Hematopoietic multipotent progenitor cell treated with erythropoietin and hydrocortisone succinate and interleukin-3 and kit ligand, for 15 days (in vitro differentiated cells): Measurements from ENCODE around the gene CAMTA1.

Experiments used
- DNase-seq: peaks from one replicate; pipeline ENCODE4 v3.0.0-alpha.2; 2015; ENCODE audit warnings: low spot score

The CAMTA1 gene

DNA sequence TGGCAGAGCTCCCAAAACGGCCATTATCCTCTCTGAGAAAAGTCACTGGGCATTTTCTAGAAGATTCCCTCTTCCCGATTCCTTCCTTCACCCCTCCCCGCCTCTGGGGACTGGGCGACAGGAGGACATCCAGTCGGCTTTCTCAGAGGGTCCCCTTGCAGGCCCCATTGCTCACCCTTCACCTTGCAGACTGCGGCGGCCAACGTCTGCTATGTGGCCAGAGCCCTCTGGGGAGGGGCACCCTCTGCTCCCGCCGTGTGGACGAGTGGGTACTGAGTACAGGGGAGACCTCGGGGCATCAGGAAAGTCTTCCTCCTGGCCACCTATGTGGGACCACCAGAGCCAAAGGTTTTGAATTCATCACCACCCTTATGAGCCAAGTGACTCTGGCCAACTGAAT is 692.3 kb downstream of the CAMTA1 start:
- DNase-seq: no peak

- DNase-seq: no peak
Measured at GRCh38 chr1:7478142-7478790, 693.0 kb downstream of the CAMTA1 start.

- no peak for DNase-seq
Measured at GRCh38 chr1:7478809-7479499, 693.7 kb downstream of the CAMTA1 start.

DNA sequence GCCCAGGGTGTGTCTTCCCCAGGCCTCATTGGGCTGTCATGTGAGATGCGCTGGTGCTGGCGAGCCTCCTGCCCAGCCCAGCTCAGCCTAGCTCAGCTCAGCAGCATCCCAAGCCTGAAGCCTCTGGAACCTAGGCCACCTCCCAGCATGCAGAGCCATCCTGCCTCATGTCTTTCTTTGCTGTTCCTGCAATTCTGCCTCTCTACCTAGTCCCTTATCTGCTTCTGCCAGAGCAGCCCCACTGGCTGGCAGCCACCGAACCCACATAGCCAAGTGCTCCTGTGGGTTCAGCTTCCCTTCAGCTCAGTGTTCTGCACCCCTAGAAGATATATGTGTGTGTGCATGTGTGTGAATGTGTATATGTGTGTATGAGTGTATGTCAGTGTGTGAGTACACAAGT is 694.3 kb downstream of the CAMTA1 start:
- no peak for DNase-seq

DNA sequence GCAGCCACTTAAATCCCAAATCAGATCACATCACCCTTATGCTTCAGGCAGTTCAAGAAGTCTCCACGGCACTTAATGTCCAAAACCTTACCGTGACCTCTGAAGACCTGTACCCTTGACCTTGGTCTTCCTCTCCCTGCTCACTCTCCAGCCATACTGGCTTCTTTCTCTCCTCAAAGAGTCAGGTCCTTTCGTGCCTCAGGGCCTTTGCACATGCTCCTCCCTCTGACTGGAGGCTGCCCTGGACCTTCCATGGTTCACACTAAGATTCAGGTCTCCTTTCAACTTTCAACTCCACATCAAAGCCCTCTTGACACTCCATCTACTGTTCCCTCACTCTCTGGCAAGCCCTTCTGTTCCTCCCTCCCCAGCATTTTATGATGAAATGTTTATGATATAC is 695.9 kb downstream of the CAMTA1 start:
- DNase-seq: no peak

- DNase-seq: no peak
Measured at GRCh38 chr1:7482077-7482476, 696.8 kb downstream of the CAMTA1 start.

- DNase-seq: no peak
Measured at GRCh38 chr1:7482772-7483495, 697.7 kb downstream of the CAMTA1 start.

GRCh38 chr1:7483634-7484383 is 698.6 kb downstream of the CAMTA1 start:
- no peak for DNase-seq

- no peak for DNase-seq
Measured at GRCh38 chr1:7485086-7485780, 700.0 kb downstream of the CAMTA1 start.

DNA sequence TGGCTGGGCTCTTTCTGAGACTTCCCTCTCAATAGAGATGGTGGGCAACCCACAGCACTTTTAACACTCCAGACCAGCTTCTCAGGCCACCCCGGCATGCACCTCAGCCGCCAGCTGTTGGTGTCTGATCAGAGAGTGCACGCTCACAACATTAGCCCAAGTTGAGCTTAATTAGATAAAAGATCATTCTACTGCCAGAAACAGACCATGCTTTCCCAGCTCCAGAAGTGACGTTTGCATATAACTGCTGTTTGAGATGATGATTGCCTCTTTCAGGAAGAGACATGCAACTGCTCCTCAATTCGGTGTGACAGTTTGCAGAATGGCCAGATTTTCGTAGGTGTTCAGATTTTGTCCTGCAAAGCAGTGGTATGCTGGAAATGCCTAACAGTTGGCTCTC is 700.6 kb downstream of the CAMTA1 start:
- DNase-seq: no peak

GRCh38 chr1:7487766-7488474 is 702.7 kb downstream of the CAMTA1 start:
- no peak for DNase-seq

DNA sequence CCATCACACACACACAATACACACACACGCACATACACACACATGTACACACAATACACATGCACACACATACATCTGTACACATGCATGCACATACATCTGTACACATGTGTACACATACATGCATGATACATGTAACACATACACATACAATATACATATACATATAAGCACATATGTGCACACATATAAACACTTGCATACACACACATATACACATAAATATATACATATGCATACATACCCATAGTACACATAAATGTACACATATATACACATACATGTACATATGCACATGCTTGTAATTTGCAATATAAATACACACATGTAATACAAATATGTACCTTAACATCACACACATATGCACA is 703.2 kb downstream of the CAMTA1 start:
- no peak for DNase-seq

DNA sequence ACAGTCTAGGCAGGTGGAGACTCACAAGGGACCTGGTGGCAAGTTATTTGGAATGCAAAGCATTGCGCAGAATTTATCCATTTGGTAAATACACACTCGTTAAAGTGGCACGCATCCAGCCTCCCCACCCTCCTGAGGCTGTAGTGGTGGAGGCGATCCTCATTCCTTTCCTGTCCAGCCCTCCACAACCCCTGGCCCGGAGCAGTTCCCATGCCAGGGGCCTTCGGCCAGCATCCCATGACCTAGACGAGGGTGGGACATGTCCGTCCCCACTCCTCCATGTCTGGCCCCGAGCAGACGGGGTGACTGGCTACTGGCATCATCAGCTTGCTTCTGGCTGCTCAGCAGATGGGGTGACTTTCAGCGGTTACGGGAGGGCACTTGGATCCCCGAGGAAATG is 704.3 kb downstream of the CAMTA1 start:
- no peak for DNase-seq

- DNase-seq: no peak
Measured at GRCh38 chr1:7490576-7490975, 705.3 kb downstream of the CAMTA1 start.

DNA sequence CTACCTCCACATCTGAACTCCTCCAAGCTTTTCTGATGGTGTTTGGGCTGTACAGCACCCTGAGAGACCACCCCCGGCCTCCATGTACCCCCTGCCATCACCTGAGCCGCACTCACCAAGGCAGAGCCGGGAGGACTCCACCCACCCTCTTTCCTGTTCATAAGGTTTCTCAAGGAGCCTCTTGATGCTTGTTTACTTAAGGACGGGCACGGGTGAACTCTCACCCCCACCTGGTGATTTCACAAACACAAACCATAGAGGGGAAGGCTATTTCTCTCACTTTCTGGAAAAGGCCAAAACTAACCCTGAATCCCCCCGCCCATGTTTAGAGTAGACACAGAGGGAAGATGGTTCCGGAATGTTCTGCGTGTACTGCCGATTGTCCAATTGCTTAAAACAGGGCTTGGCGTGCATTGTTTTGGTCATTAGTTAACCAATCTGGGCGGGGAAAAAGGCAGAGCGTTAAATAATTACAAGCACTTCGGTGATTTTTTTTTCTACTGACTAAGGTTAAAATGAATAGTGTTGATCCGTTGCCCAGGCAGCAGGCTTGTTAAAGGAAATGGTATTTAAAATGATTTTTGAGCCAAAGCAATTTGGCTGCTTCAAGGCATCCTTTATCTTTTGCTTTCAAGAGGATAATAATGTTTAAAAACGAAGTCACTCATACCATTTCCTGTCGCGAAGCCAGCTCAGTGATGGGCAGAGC is 706.0 kb downstream of the CAMTA1 start:
- no peak for DNase-seq

DNA sequence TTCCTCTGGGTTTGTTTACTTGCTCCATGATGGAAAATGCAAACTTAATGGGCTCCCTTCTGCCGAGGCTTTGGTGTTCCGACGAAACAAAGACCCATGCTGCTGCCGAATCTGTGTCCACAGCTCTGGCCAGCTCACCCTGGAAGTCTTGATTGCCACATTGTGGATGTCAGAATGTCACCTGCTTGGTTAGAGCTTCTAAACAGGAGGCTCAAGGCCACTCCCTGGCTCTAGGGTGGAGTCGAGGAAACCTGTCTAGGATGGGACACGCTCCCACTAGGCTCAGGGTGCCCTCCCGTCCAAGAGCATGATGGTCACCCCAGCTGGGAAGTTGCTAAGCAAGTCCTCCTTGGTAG is 706.5 kb downstream of the CAMTA1 start:
- DNase-seq: no peak

GRCh38 chr1:7493711-7494454 is 708.6 kb downstream of the CAMTA1 start:
- no peak for DNase-seq

DNA sequence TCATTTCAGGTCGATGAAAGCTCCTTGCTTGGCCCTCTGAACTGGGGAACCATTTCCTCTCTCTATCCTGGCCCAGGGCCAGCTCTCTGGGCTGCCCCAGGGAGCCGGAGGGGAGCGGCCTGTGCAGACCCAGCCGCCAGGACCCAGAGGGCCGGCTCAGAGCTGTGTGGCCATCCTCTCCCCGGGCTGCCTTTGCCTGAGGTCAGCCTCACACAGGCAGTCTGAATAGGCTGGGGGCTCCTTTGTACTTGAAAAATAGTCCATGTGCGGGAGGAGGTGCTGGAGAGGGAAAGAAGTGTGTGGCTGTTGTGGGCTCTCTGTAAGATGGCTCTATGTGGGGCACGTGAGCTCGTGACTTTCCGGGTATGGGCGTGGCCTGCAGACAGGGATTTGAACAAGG is 710.7 kb downstream of the CAMTA1 start:
- DNase-seq: no peak

DNA sequence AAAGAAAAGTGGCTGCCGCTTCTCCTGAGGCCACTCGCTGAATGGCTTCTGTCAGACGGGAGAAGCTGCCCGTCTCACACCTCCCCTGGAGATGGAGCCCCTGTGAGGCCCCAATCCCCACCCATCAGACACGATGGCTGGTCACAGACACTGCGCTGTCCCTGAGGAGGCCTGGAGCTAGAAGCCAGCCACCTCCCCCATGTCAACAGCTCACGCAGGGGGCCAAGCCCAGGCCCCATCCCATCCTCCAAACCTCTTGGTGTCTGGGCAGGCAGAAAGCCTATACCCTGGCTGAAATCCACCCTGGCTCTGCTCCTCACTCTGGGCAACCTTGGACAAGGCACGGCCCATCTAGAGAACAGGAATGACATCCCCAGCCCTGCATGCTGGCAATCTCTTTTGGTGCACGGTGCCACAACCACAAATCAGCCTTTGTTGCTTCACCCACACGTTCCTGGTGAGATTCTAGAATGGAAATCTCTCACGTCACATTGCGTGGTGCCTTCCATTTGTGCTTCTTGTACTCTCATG is 711.9 kb downstream of the CAMTA1 start:
- no peak for DNase-seq
